Stomach smooth muscle (tissue), 2 donors: ENCODE results near the gene SLAIN2.

ENCODE experiments used
- H3K27ac ChIP-seq: one replicate; pipeline ENCODE4 v1.7.0; 2013; ENCODE audit warnings: mild to moderate bottlenecking, low read length, inconsistent platforms
- H3K27me3 ChIP-seq, 2 donors: one replicate each; pipeline ENCODE4 v1.7.0; 2013; ENCODE audit warnings: low read length in 2 of 2; ENCODE audit not compliant: insufficient read depth in 2 of 2, control insufficient read depth in 1 of 2
- H3K36me3 ChIP-seq, 2 donors: one replicate each; pipeline ENCODE4 v1.7.0; 2013; ENCODE audit warnings: low read length in 2 of 2; ENCODE audit not compliant: control insufficient read depth in 2 of 2, insufficient read depth in 2 of 2
- H3K4me1 ChIP-seq: one replicate; pipeline ENCODE4 v1.7.0; 2013; ENCODE audit warnings: low read length; ENCODE audit not compliant: control insufficient read depth, insufficient read depth
- H3K4me3 ChIP-seq, 2 donors: one replicate each; pipeline ENCODE4 v1.7.0; 2013; ENCODE audit warnings: low read length in 2 of 2
- H3K9ac ChIP-seq, 2 donors: one replicate each; pipeline ENCODE4 v1.7.0; 2013; ENCODE audit warnings: low read length in 2 of 2, mild to moderate bottlenecking in 1 of 2
- H3K9me3 ChIP-seq, 2 donors: one replicate each; pipeline ENCODE4 v1.7.0; 2013; ENCODE audit warnings: low read length in 2 of 2; ENCODE audit not compliant: control insufficient read depth in 2 of 2
- donor health status: healthy.
- donor health status: Pancreatic carcinoma.

SLAIN2 gene

GRCh38 chr4:48346594-48346993 is 5.3 kb downstream of the SLAIN2 start:
- Histone ChIP-seq H3K27me3 (no peaks in the 10 kb centered on the region), H3K9me3 (no peaks in the 10 kb centered on the region), H3K27ac (no peak overlapping the region), H3K4me1 (no peaks in the 10 kb centered on the region), H3K9ac (no peak overlapping the region), H3K4me3 (no peak overlapping the region), H3K36me3 (no peaks in the 10 kb centered on the region)

GRCh38 chr4:48347282-48347921 is 6.1 kb downstream of the SLAIN2 start:
- Histone ChIP-seq H3K27ac (no peak overlapping the region), H3K36me3 (no peaks in the 10 kb centered on the region), H3K9ac (no peak overlapping the region), H3K4me1 (no peaks in the 10 kb centered on the region), H3K4me3 (no peak overlapping the region), H3K27me3 (no peaks in the 10 kb centered on the region), H3K9me3 (no peaks in the 10 kb centered on the region)

GRCh38 chr4:48350871-48351270 is 9.5 kb downstream of the SLAIN2 start:
- Histone ChIP-seq H3K27me3 (no peaks in the 10 kb centered on the region), H3K4me3 (no peak overlapping the region), H3K27ac (no peak overlapping the region)

GRCh38 chr4:48352793-48353192 is 11.5 kb downstream of the SLAIN2 start:
- H3K27me3 ChIP-seq, result no peaks in the 10 kb centered on the region
- H3K9me3 ChIP-seq, result no peaks in the 10 kb centered on the region
- no peak overlapping the region for H3K27ac ChIP-seq
- no peak overlapping the region for H3K4me3 ChIP-seq
- H3K9ac ChIP-seq, result no peak overlapping the region
- H3K4me1 ChIP-seq, result no peaks in the 10 kb centered on the region
- no peaks in the 10 kb centered on the region for H3K36me3 ChIP-seq

More at GRCh38 chr4:48350871-48351270, 9.5 kb downstream of the SLAIN2 start:
- H3K9me3 ChIP-seq, result no peaks in the 10 kb centered on the region
- no peak overlapping the region for H3K9ac ChIP-seq
- no peaks in the 10 kb centered on the region for H3K4me1 ChIP-seq
- H3K36me3 ChIP-seq, result no peaks in the 10 kb centered on the region

- H3K4me3 ChIP-seq, result no peak overlapping the region
Measured at GRCh38 chr4:48356355-48356754, 15.0 kb downstream of the SLAIN2 start.

GRCh38 chr4:48360285-48361011 is 19.1 kb downstream of the SLAIN2 start:
- Histone ChIP-seq H3K4me3 (no peak overlapping the region), H3K4me1 (peaks cover 4% of the 10 kb centered on the region), H3K36me3 (no peaks in the 10 kb centered on the region), H3K27me3 (no peaks in the 10 kb centered on the region), H3K9me3 (no peaks in the 10 kb centered on the region), H3K27ac (no peak overlapping the region), H3K9ac (no peak overlapping the region)

More at GRCh38 chr4:48356355-48356754, 15.0 kb downstream of the SLAIN2 start:
- Histone ChIP-seq H3K9ac (no peak overlapping the region), H3K36me3 (no peaks in the 10 kb centered on the region), H3K27ac (no peak overlapping the region), H3K4me1 (peaks cover 4% of the 10 kb centered on the region), H3K27me3 (no peaks in the 10 kb centered on the region), H3K9me3 (no peaks in the 10 kb centered on the region)

GRCh38 chr4:48361012-48361400 is 19.7 kb downstream of the SLAIN2 start:
- Histone ChIP-seq H3K27ac (no peak overlapping the region), H3K4me1 (peaks cover 4% of the 10 kb centered on the region), H3K4me3 (no peak overlapping the region), H3K9me3 (no peaks in the 10 kb centered on the region), H3K36me3 (no peaks in the 10 kb centered on the region), H3K9ac (no peak overlapping the region), H3K27me3 (no peaks in the 10 kb centered on the region)

GRCh38 chr4:48366611-48367010 is 25.3 kb downstream of the SLAIN2 start:
- H3K9me3 ChIP-seq, result no peaks in the 10 kb centered on the region
- no peak overlapping the region for H3K4me3 ChIP-seq
- H3K36me3 ChIP-seq, result no peaks in the 10 kb centered on the region
- H3K27me3 ChIP-seq, result no peaks in the 10 kb centered on the region
- H3K27ac ChIP-seq, result no peak overlapping the region
- H3K9ac ChIP-seq, result no peak overlapping the region
- no peaks in the 10 kb centered on the region for H3K4me1 ChIP-seq

- no peaks in the 10 kb centered on the region for H3K9me3 ChIP-seq
- H3K36me3 ChIP-seq, result no peaks in the 10 kb centered on the region
- no peak overlapping the region for H3K4me3 ChIP-seq
- H3K27me3 ChIP-seq, result no peaks in the 10 kb centered on the region
- H3K27ac ChIP-seq, result no peak overlapping the region
- H3K4me1 ChIP-seq, result no peaks in the 10 kb centered on the region
- no peak overlapping the region for H3K9ac ChIP-seq
Measured at GRCh38 chr4:48367016-48367415, 25.7 kb downstream of the SLAIN2 start.

GRCh38 chr4:48368389-48368788 is 27.1 kb downstream of the SLAIN2 start:
- Histone ChIP-seq H3K36me3 (no peaks in the 10 kb centered on the region), H3K27me3 (no peaks in the 10 kb centered on the region), H3K27ac (no peak overlapping the region), H3K9me3 (no peaks in the 10 kb centered on the region), H3K4me3 (no peak overlapping the region), H3K9ac (no peak overlapping the region), H3K4me1 (no peaks in the 10 kb centered on the region)

- Histone ChIP-seq H3K4me1 (no peaks in the 10 kb centered on the region), H3K9me3 (no peaks in the 10 kb centered on the region), H3K36me3 (no peaks in the 10 kb centered on the region), H3K27ac (no peak overlapping the region), H3K4me3 (no peak overlapping the region), H3K9ac (no peak overlapping the region), H3K27me3 (no peaks in the 10 kb centered on the region)
Measured at GRCh38 chr4:48369248-48369647, 27.9 kb downstream of the SLAIN2 start.
